ENCODE measurements around the gene HNRNPA1L2. TPM values are rescaled to one million over a fixed set of nuclear protein-coding genes. Genes with fewer than 3 reads are reported as not detected.

Gene HNRNPA1L2
- total and polyA plus RNA-seq, 2 of the 8 experiments (the other 6 are each of a cell fraction or from before 2014, with no cell fraction given), result 3.7 to 8.9 TPM

DNA sequence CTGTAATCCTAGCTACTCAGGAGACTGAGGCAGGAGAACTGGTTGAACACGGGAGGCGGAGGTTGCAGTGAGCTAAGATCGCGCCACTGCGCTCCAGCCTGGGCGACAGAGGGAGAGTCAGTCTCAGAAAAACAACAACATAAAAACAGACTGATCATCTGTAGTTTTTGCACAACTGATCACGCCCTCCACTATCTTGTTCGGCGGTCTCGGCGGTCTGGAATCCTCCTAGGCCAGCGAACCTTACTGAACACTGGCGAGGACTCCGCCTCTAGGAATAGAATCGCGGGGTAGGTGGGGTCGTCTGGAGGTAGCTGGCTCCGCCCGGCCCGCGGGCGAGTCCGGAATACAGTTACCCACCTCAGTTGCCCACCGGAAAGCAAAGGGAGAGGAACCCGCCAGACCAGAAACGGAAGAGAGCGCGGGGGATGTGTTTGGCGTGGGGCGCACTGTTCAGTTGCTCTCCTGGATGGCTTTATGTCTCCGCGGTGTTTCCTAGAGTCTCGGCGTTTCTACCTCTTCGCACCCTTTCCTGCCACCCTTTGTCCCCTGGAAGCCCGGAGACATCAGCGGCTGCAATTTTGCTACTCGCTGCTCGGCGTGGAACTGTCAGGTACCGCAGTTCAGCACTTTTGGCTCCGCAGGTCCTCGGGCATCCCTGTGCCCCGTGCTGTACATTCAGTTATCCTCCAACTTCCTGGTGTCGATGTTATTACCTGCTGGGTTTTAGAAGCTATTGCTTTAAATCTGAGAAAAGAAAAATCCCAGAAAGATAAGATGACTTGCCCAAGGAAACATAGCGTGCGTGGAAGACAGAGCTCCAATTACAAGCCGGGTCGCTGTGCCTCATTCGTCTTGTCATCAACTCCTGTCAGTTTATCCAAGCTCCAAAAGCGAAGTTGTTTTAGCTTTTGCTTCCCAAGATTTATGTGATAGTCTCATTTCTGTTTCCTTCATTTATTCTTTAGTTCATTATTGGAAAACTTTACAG lies 24.9 kb upstream of the HNRNPA1L2 start:
- H3K79me1 ChIP-seq (ENCODE audit: low read depth, low read length), result no peaks in the 10 kb centered on the region
- no peak overlapping the region for H2AK5ac ChIP-seq (ENCODE audit: low read depth, low read length)
- H4K8ac ChIP-seq (ENCODE audit: extremely low read depth, insufficient read depth, low read length), result peak overlapping the region; percentile 75
- no peak overlapping the region for H3K56ac ChIP-seq (replicated peaks; ENCODE audit: insufficient read length, low read depth, low read length)
- FAIRE-seq (no peak), DNase-seq (ENCODE audit: low read depth in 1 of 2, low spot score in 2 of 2) (peak; percentile 57 to 87)
- peak overlapping the region; percentile 75; the same call in 1 of the 2 replicates for H2BK12ac ChIP-seq (ENCODE audit: low read depth, low read length)
- no peak overlapping the region for H4K91ac ChIP-seq (replicated peaks; ENCODE audit: insufficient read length, low read length)
- no peak overlapping the region for H3K27ac ChIP-seq (ENCODE audit: low read depth, low read length)
- H2BK5ac ChIP-seq (ENCODE audit: low read depth, low read length), result no peak overlapping the region
- H3K18ac ChIP-seq (ENCODE audit: extremely low read depth, low read length), result 0 out of 2 replicates have a peak overlapping the region, but pooled peaks have one; percentile 38
- H4K20me1 ChIP-seq (replicated peaks in 1 of 2; ENCODE audit: control insufficient read depth in 1 of 2, insufficient read depth in 2 of 2, low read length in 2 of 2), result no peaks in the 10 kb centered on the region
- H3K23ac ChIP-seq (ENCODE audit: insufficient read length), result no peak overlapping the region
- no peaks in the 10 kb centered on the region for H3K27me3 ChIP-seq (replicated peaks in 1 of 4; ENCODE audit: control insufficient read depth in 3 of 4, extremely low read depth in 1 of 4, insufficient read depth in 3 of 4, low read length in 3 of 4)
- H3K4me1 ChIP-seq (replicated peaks in 1 of 4; ENCODE audit: control insufficient read depth in 3 of 4, insufficient read depth in 4 of 4, low read length in 3 of 4), result no peaks in the 10 kb centered on the region
- POLR2A ChIA-PET (ENCODE audit: partially characterized antibody), result interaction anchor here (0.8 to 2.8 kb wide), 12 partner anchors 9 to 584 kb away, joined by 3 to 34 read pairs (median 4); partner anchors contain the start of genes PCDH8 and SUGT1
- H3K79me2 ChIP-seq (ENCODE audit: control insufficient read depth in 1 of 2, insufficient read depth in 2 of 2, low read length in 2 of 2), result peaks cover 0 to 8% of the 10 kb centered on the region in 2 experiments; a peak in 1 of 4 replicates
- no peak overlapping the region for H4K5ac ChIP-seq (ENCODE audit: insufficient read length, low read depth, low read length)
- H2BK15ac ChIP-seq (ENCODE audit: low read length), result no peak overlapping the region
- H3K14ac ChIP-seq (ENCODE audit: insufficient read length), result no peak overlapping the region
- CTCF ChIA-PET (ENCODE audit: partially characterized antibody), result interaction anchor here (0.6 to 2.2 kb wide), 12 partner anchors 9 to 921 kb away, joined by 3 to 12 read pairs (median 4); partner anchors contain the start of gene SUGT1
- WGBS, 2 experiments (ENCODE audit: extremely low coverage in 1 of 2, insufficient coverage in 1 of 2, insufficient read length in 1 of 2, insufficient replicate concordance in 2 of 2, low coverage in 1 of 2, low lambda C conversion rate in 2 of 2, missing lambda C conversion rate in 1 of 2), result 7% methylated on average over 47 of the region's 51 CpGs; no CpG with 5 or more reads in 1 of the 2 experiments
- peak overlapping the region; percentile 97 for H2AFZ ChIP-seq (ENCODE audit: low read length)
- H2BK20ac ChIP-seq (ENCODE audit: low read length), result no peak overlapping the region
- H3K9me3 ChIP-seq (ENCODE audit: insufficient read depth in 2 of 2, low read depth in 1 of 2, low read length in 1 of 2), result no peaks in the 10 kb centered on the region
- no peaks in the 10 kb centered on the region; a peak in 1 of 8 replicates for H3K36me3 ChIP-seq (ENCODE audit: control insufficient read depth in 2 of 4, insufficient read depth in 4 of 4, low read length in 3 of 4)
- H3K4me2 ChIP-seq (ENCODE audit: insufficient read depth in 1 of 2, low read depth in 2 of 2, low read length in 2 of 2), result peak overlapping the region; percentile 72 to 83
- H3K9ac ChIP-seq (replicated peaks in 1 of 4; ENCODE audit: extremely low read depth in 1 of 4, low read depth in 3 of 4, low read length in 3 of 4), result peak overlapping the region; percentile 56 to 82 (median 64)
- no peak overlapping the region for H2BK120ac ChIP-seq (replicated peaks; ENCODE audit: low read depth, low read length)
- peak overlapping the region; percentile 71 to 99 (median 93) for H3K4me3 ChIP-seq (ENCODE audit: extremely low read depth in 1 of 4, insufficient read depth in 2 of 4, low read depth in 3 of 4, low read length in 4 of 4)
- no peak overlapping the region for H3K4ac ChIP-seq (replicated peaks; ENCODE audit: insufficient read length, low read depth, low read length)
- no peaks in the 10 kb centered on the region; the same call in 1 of the 2 replicates for H3K23me2 ChIP-seq (ENCODE audit: low read depth, low read length)
- TF ChIP-seq, protein P1, sequence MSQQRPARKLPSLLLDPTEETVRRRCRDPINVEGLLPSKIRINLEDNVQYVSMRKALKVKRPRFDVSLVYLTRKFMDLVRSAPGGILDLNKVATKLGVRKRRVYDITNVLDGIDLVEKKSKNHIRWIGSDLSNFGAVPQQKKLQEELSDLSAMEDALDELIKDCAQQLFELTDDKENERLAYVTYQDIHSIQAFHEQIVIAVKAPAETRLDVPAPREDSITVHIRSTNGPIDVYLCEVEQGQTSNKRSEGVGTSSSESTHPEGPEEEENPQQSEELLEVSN (IDR thresholded peaks at IDR 0.05), result no peak
- TF ChIP-seq GABPA (IDR thresholded peaks at IDR 0.05; ENCODE audit: borderline replicate concordance, insufficient read depth, low read length) (peak; percentile 100), RBBP5 (IDR thresholded peaks at IDR 0.05; ENCODE audit: borderline replicate concordance, low read depth, low read length) (no peak), CBX5 (IDR thresholded peaks at IDR 0.05; ENCODE audit: low read depth, low read length) (no peak), SP1 (IDR thresholded peaks at IDR 0.05; ENCODE audit: low read depth, low read length) (no peak), POLR2A (IDR thresholded peaks at IDR 0.05; ENCODE audit: control extremely low read depth in 1 of 2, low read depth in 2 of 2, low read length in 2 of 2) (peak in 1 of 2 experiments; percentile 83; a peak in 2 of 3 replicates), RAD21 (IDR thresholded peaks at IDR 0.05 in 1 of 2, conservative IDR thresholded peaks at IDR 0.05 in 1 of 2; ENCODE audit: low read depth in 2 of 2, low read length in 2 of 2) (0 out of 4 replicates have a peak, but pooled peaks of 1 of the 2 experiments have one; percentile 16), HDAC6 (IDR thresholded peaks at IDR 0.05; ENCODE audit: low read depth, low read length) (no peak), FOSL1 (IDR thresholded peaks at IDR 0.05; ENCODE audit: insufficient read depth, low read depth, low read length) (no peak)

Measured in H1 (cell line).